ENCODE measurements around the gene BCL2L1.

The BCL2L1 gene

DNA sequence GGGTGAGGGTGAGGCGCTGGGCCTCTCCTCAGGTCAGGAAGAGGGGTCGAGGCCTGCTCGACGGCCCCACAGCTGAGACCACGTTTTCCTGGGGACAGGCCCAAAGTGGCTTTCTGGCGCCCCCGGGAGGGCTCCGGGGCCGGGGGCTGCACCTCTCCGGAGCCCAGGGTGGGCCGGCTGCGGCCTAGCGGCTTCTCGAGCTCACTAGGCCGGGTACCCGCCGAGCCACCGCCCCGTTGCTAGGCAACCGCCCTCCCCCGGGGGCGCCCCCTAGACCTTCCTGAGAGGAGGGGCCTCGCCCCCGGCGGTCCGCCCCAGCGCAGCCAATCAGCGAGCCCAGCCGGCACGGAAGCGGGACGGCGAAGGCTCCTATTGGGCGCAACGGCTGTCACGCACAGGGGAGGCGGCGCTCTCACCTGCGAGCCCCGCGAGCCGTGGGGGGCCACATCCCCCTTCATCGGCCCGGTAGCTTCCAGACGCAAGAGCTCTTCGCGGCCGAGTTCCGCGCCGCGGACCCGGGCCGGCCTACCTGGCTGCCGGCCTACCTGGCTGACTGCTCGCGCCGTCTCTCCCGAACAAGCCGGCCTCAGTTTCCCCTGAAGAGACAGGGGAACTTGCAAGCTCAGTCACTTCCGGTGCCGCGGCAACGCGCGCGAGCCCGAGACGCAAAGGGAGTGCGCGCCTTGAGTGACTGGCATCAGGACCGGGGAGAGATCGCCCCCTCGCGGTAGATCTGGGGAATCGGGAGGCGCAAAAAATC is 831 bp upstream of the BCL2L1 start:
- DNase-seq (ENCODE audit: low read depth) = peak; percentile 99

DNA sequence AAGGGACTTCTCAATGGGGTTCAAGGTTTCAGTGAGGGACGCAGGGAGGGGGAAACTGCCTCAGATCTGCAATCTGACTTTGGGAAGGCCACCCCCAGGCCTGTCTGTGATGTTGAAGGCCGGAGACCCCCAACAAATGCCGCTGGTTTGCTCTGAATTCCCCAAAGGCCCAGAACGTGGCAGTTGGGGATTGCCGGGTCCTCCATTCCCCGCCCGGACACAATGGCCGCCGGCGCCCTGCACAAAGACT is 326 bp upstream of the BCL2L1 start:
- no peak for DNase-seq (ENCODE audit: low read depth)

DNA sequence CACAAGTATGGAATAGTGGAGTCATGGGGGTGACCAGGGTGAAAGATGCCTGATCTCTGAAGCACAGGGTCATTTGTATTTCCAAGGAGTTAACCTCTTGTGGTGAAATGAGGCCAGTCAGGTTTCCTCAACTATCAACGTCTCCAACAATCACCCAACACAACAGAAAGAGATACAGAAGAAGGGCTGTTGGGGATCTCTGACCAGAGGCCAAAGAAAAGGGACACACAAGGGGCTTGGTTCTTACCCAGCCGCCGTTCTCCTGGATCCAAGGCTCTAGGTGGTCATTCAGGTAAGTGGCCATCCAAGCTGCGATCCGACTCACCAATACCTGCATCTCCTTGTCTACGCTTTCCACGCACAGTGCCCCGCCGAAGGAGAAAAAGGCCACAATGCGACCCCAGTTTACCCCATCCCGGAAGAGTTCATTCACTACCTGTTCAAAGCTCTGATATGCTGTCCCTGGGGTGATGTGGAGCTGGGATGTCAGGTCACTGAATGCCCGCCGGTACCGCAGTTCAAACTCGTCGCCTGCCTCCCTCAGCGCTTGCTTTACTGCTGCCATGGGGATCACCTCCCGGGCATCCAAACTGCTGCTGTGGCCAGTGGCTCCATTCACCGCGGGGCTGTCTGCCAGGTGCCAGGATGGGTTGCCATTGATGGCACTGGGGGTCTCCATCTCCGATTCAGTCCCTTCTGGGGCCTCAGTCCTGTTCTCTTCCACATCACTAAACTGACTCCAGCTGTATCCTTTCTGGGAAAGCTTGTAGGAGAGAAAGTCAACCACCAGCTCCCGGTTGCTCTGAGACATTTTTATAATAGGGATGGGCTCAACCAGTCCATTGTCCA is 1.0 kb downstream of the BCL2L1 start:
- no peak for DNase-seq (ENCODE audit: low read depth)

DNA sequence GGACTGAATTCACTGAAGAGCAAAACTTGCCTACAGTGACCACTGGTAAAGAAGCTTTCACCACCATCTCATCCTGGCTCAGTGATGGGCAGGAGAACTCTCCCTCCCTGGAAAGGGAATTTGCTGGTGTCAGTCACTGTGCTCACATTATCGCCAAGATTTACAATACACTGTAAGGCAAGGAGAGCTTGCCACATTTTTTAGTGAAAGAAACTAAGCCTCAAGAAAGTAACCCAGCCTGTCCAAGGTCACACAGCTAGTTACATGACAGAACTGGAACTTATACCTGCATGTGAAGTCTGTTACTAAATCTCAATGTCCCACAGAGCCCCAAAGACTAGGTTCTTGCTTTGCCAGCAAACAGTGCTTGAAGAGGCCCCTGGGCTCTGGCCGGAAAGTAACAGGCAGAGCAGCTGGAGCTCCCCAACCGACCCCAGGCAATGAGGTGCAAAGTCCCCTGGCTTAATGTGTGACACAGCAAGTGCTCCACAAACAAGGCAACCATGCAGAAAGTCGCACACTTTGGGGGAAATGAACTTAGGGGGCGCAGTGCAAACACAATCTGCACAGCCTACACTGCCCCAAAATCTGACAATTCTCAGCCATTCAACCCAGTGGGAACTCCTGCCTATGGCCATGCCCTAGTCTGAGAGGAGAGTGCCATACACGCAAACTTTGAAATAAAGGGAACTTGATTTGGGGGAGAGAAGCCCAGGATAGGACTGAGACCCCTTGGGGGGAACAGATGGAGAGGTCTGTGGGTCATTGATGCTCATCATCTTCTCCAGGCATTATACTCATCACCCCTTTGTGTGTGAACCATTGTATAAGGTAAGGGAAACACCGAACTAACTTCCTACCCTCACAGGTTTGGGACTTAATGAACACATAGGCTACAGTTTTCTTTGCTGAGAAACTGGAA is 1.9 kb downstream of the BCL2L1 start:
- DNase-seq (ENCODE audit: low read depth) = peak; percentile 8

DNA sequence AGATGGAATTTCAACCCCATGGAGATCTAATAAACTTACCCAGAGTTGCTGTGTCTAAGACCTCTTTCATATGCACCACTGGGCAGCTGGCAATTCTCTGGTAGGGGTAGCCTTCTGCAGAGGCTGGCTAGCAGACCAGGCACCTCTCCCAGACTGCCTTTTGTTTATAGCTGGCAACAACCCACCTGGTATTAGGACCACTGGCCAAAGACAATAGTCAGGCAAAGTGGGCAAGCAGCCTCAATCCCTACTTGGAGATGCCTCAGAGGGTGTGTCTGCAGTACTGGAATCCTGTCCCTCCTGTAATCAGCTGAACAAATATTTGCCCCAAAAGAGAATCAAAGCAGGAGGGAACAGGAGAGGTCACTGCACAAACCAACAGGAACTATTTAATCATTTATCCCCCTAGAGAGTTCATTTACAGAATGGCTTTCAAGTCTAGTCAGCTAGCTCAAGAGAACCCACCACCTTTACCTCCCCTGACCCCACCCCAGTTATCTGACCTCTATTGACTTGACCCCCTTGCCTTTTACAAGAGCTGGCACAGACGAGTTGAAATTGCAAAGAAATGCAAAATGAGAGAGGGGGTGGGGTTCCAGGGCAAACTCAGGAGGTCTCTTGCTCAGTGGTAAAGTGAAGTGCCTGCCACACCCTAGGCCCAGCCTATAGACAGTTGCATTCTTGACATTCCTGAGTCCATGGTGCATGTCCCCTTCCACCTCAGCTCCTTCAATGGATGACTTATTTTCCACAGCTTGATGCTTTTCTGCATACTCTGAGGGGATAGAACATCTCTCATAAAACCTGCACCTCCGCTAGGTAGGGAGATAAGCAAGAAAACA is 2.8 kb downstream of the BCL2L1 start:
- no peak for DNase-seq (ENCODE audit: low read depth)

DNA sequence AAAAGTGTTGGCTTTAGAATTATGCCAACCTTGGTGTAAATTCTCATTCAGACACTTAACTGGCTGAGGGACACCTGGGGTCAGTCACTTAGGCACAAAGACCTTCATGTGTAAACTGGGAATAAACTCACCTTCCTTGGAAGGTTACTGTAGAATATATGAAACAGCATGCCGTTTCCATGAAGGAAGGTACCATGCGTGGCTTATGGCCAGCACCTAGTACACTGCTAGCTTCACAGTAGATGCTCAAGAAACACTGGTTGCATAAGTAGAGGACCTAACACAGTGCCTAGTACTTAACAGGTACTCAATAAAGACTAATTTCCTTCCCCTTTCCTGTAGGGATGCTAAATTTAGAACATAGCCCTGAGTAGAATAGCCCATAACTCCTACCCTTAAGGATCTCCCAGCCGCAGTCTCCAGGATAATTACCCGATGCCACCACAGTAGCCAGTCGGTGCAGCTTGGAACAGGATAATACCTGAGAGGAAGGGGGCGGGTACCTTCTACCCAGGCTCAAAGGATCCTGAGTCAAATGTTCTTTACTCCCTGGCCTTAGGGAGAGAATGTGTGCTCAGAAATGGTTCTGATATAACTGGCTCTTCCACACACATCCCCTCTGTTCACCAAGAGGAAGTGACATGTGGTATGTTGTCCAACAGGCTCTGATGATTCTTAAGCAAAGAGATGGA is 3.6 kb downstream of the BCL2L1 start:
- no peak for DNase-seq (ENCODE audit: low read depth)

DNA sequence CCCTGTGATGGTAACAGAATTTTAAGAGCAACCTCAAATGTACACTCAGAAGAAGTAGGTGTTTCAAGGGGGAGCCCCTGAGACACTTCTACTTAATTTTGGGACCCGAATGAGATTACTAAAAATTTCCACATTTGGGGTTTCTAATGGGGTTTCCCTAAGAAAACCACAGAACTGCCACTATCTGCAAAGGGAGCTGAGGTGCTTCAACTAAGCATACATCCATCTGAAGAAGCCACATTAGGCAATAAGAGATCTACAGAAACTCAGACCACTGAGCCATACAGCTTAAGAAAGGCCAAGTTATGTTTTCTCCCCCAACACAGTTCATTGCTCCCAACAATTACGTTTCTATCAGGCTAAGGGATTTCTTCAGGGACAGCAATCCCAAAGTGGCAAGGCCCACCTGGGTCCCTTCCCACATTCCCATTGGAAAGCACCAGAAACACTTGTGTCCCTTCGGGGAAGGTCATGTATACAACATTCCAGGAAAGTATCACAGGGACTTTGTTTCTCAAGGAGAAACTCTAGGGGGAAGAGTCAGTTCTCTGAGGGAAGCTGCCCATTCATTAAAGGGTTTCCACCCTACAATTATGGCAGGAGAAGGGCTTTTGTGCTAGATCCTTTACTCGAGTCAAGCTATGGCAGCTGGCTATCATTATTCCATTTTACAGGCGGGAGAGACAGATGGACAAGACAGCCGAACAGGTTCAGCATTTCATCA is 5.0 kb downstream of the BCL2L1 start:
- no peak for DNase-seq (ENCODE audit: low read depth)

DNA sequence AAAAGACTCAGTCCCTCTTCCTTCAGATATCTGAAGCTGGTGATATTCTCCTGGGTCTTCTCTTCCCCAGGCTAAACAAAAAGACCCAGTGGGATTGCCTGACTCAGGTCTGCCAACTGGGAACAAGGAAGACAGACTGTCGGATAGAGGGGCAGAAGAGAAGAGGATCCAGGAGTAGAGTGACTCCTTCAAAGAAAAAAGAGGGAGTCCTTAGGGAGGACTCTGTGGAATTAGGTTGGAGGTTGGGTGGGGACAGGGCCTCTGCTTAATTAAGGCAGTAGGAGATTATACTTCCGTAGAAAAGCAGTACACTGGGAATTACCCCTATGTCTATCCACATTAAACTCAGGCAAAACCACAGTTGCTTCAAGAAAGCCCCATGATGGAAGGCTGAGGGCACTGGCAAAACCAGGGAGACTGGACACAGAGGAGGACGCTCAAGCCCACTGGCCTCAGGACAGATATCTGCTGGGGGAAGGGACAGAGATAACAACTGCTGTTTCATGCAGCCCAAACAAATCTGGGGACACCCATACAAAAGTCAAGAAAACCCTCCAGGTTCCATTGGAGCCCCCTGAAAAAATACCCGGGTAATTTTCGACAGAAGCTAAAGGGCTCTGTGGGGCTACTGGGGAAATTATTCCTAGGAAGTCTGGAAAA is 5.7 kb downstream of the BCL2L1 start:
- no peak for DNase-seq (ENCODE audit: low read depth)

DNA sequence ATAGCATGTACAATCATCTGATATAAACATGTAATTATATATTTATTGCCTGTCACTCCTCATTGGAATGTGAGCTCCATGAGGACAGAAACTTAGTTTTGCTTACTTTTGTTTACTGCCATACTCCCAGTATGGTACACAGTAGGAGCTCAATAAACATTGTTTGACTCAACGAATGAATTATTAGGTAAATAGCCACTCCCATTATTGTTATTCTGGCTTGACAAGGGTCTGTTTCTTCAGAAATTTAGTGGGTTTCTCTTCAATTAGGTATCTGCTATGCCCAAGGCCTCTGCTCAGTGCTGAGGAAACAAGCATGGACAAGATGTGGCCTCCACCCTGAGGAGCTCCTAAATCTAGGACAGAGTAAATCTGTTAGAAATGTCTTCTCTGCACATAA is 6.3 kb downstream of the BCL2L1 start:
- DNase-seq (ENCODE audit: low read depth) = no peak

DNA sequence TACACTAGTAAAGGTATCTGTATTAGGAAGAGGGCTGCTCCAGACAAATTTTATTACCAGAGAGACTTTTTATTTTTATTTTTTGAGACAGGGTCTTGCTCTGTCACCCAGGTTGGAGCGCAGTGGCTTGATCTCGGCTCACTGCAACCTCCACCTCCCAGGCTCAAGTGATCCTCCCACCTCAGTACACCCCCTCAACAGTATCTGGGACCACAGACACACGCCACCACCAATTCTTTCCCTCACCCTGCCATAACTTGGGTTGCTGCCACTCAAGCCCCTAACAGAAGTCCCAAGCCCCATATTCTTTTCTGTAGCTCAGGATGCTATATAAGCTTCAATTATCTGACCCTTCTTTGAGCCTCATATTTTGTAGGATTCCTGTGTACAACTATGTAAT is 6.9 kb downstream of the BCL2L1 start:
- DNase-seq (ENCODE audit: low read depth) = no peak

DNA sequence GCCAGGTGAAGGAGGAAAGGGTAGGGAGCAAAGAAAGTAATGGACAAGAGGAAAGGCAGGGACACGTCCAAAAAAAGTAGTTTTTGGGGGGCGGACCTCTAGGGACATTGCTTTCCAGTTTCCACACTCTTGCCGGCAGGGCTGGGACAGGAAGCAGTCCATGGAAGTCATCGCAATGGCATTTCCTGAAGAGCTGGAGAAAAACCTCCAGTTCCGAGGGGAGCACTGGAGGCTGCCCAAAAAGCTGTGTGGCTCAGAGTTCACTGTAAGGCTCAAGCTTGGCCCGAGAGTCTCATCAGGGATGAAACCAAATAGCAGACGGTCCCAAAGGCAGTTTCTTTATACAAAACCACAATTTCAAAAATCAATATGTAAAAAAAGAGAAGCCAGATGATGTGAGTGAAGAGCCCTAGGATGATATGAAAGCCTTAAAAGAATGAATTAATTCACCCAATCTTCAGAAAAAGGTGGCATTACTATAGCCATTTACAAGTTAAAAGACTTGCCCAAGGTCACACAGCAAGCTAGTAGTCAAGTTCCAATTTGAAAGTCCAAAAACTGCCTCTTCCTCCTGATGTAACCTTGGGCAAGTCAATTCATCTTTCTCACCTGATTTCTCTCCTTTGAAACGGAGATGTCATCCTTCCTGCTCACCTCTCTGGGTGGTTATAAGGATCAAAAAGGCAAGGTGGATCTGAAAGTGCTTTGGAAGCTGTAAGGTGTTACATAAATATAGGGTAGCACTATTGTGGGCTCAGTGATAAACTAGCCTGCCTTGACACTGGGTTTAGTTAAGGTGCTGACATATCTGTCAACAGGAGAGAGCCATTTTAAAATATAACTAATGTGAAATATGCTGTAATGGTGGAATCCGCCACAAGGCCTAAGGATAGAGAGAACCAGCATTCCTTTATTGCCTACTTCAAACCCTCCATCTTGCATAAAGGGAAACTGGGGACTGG is 9.1 kb downstream of the BCL2L1 start:
- no peak for DNase-seq (ENCODE audit: low read depth)

DNA sequence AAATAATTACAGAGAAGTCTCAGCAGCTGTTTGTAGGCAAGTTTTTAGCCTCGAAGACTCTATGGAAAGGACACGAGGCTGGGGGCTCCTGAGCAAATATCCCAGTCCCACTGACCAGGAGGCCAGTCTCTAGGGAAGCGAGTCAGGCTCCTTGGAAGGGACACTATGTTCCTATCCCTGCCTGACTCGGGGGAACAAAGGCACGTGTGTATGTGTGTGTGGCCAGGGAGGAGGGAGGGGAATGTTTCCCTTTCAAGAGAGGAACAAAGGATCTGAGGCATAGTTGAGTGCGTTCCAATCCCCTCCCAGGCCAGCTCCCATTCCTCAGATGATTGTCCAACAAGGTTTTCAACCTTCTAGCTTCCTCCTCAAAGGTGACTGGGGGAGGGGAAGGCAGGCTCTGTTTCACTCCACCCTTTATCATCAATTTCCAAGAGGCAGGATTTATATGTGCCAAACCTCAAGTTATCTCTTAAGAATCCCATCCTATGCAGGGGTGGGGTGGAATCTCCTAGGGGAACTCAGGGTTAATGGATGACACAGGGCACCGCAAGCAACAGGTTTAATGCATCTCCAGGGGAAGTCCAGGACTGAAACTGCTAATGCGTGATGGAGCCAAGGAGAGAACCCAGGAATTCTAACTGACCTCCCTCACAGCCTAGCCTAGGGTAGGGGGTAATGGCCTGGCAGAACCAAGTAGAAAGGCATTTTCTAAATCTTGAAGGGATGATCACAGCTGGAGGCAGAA is 9.9 kb downstream of the BCL2L1 start:
- DNase-seq (ENCODE audit: low read depth) = no peak

DNA sequence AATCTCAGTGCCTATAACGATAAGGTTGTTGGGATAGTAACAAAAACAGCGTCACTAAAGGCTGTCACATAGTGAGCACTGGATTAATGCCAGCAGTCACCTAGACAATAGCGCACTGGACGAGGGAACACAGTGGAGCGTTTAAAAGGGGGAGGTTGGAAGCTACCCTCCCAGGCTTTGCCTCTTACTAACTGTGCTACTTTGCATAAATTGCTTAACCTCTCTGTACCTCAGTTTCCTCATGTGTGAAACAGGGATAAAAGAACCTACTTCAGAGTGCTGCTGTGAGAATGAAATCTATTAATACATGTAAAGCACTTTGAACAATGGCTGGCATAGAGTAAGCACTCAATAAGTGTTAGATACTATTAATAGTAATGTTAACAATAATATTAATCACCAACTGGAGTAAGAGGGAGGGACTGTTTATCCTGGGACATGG is 10.5 kb downstream of the BCL2L1 start:
- no peak for DNase-seq (ENCODE audit: low read depth)

DNA sequence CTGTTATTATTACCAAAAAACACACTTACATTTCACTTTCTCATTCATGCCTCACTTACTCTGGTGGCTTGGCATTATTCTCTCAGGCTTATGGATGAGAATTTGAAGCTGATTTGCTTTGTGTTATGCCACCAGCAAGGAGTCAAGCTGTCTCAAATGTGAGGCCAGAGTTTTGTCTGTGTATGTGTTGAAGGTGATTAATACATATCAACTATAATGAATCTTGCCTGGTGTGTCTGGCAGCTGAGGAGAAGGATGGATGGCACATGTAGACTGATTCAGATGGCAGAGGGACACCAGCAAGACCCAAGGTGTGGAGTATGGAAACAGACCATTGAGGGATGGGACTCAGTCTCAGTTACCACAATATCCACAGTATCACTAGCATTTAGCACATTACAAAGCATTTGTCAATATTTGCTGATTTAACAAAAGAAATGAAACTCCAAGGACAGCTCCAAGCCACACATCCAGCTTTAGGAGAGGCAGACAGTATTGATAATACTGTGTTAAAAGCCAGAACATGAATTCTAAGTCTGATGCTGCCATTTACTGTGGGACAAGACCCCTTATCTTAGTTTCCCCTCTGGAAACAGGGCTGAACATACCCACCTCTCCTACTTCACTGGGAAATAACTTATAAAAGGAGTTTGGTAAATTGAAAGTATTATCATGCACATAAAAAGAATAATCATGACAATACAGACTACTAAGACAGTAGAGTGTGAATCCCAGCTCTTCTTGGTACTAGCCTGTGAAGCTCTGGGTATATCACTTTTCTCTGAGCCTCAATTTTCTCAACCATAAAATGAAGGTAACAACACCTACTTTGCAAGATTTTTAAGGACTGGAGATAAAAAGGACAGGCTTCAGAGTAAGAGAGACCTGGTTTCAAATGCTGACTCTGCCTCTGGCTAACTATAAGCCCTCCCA is 11.2 kb downstream of the BCL2L1 start:
- DNase-seq (ENCODE audit: low read depth) = no peak

DNA sequence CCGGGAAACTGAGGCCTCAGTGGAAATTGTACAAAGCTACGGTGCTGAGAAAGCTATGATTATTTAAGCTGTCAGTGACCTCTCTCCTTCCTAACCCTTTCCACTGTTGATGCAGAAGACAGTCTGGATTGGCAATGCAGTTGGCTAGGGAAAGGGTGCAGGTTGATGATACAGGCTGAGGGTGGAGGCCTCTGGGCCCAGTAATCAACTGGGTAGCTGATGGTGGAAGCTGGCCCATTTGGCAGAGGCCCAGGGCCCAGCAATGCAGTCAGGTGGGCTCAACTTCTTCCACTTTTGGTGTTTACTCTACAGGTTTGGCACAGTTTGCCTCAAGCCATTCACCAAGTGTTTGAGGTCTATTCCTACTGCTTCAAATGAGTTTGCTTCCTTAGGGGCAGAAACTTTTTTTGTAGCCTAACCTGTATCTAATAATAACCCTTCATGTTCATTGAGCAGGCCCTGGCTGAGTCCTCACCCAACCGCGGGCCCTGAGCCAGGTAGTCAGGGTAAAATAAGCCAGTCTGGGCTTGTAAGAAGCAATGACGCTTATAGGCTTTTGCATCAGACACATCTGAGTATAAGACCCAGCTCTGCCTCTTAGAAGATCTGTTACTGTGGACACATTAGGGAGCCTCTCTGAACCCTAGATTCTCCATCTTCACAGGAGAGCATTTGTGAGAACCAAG is 12.1 kb downstream of the BCL2L1 start:
- DNase-seq (ENCODE audit: low read depth) = no peak

DNA sequence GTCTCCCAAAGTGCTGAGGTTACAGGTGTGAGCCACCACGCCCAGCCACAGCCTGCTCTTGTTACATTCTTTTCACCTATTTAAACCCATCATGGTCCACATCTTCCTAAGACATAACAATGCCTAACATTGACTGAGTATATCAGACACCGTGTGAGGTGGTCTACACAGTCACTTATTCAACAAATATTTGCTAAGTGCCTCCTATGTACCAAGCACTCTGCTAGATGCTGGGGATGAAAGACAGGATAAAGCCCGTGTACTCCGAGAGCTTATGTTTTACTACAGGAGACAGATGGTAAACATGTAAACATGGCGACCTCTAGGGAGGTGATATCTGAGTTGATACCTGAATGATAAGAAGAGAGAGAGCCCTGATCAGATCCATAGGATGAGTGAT is 12.7 kb downstream of the BCL2L1 start:
- DNase-seq (ENCODE audit: low read depth) = no peak
